Measurements from ENCODE around the gene SLX1A.
"Not testable (repeated sequence)": the region's sequence is repeated elsewhere in the genome, so short reads cannot be mapped to it uniquely, and the experiment has no call there.

The SLX1A gene

DNA sequence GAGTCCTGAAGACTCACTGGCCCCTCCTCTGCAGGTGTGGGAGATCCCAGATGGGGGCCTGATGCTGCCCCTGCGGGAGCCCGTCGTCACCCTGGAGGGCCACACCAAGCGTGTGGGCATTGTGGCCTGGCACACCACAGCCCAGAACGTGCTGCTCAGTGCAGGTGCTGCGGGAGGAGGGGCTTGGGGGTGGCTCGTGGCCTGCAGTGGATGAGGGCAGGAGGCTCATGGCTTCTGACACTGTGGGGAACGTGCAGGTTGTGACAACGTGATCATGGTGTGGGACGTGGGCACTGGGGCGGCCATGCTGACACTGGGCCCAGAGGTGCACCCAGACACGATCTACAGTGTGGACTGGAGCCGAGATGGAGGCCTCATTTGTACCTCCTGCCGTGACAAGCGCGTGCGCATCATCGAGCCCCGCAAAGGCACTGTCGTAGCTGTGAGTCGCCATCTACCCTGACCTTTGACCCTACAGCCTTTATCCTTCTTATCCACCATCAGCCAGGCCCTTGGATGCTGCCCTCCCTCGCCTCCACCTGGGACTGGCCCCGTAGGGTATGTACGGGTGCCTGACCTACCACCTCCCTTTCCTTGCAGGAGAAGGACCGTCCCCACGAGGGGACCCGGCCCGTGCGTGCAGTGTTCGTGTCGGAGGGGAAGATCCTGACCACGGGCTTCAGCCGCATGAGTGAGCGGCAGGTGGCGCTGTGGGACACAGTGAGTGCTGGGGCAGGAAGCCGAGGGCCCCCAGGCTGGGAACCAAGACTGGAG, 6.7 kb upstream of the SLX1A start:
- H3K4me3 ChIP-seq (ENCODE audit: low read depth, low read length) = no peak overlapping the region
- H3K27me3 ChIP-seq (ENCODE audit: control insufficient read depth, insufficient read depth, low read length) = no peaks in the 10 kb centered on the region
- no peak overlapping the region for H3K4me2 ChIP-seq (ENCODE audit: low read length)
- peaks cover 5% of the 10 kb centered on the region for H3K4me1 ChIP-seq
- TF ChIP-seq, protein P1, sequence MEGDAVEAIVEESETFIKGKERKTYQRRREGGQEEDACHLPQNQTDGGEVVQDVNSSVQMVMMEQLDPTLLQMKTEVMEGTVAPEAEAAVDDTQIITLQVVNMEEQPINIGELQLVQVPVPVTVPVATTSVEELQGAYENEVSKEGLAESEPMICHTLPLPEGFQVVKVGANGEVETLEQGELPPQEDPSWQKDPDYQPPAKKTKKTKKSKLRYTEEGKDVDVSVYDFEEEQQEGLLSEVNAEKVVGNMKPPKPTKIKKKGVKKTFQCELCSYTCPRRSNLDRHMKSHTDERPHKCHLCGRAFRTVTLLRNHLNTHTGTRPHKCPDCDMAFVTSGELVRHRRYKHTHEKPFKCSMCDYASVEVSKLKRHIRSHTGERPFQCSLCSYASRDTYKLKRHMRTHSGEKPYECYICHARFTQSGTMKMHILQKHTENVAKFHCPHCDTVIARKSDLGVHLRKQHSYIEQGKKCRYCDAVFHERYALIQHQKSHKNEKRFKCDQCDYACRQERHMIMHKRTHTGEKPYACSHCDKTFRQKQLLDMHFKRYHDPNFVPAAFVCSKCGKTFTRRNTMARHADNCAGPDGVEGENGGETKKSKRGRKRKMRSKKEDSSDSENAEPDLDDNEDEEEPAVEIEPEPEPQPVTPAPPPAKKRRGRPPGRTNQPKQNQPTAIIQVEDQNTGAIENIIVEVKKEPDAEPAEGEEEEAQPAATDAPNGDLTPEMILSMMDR (IDR thresholded peaks at IDR 0.05) = peak; percentile 55
- no peak overlapping the region for H2AFZ ChIP-seq
- no peaks in the 10 kb centered on the region for H3K36me3 ChIP-seq (ENCODE audit: control insufficient read depth, insufficient read depth, low read length)
- H3K79me2 ChIP-seq = peaks cover 9% of the 10 kb centered on the region
- no peak overlapping the region for H3K27ac ChIP-seq
- H3K9me3 ChIP-seq (ENCODE audit: control insufficient read depth, low read length) = no peaks in the 10 kb centered on the region
- H3K9ac ChIP-seq = no peak overlapping the region

DNA sequence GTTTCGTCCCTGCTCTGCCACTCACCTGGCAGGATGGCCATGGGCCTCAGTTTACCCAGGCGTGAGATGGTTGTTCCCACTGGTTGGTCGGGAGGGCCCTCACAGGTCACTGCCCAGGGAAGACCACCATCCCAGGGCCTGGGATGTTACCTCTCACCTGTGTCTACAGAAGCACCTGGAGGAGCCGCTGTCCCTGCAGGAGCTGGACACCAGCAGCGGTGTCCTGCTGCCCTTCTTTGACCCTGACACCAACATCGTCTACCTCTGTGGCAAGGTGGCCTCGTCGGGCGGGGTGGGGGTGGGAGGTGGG, 6.2 kb upstream of the SLX1A start:
- Histone ChIP-seq H3K27ac (no peak overlapping the region), H3K9ac (no peak overlapping the region), H3K79me2 (peaks cover 9% of the 10 kb centered on the region), H3K36me3 (ENCODE audit: control insufficient read depth, insufficient read depth, low read length) (no peaks in the 10 kb centered on the region), H3K9me3 (ENCODE audit: control insufficient read depth, low read length) (no peaks in the 10 kb centered on the region), H3K4me1 (peaks cover 5% of the 10 kb centered on the region), H2AFZ (no peak overlapping the region), H3K27me3 (ENCODE audit: control insufficient read depth, insufficient read depth, low read length) (no peaks in the 10 kb centered on the region), H3K4me2 (ENCODE audit: low read length) (no peak overlapping the region), H3K4me3 (ENCODE audit: low read depth, low read length) (no peak overlapping the region)
- TF ChIP-seq, protein P1 (IDR thresholded peaks at IDR 0.05) = no peak

DNA sequence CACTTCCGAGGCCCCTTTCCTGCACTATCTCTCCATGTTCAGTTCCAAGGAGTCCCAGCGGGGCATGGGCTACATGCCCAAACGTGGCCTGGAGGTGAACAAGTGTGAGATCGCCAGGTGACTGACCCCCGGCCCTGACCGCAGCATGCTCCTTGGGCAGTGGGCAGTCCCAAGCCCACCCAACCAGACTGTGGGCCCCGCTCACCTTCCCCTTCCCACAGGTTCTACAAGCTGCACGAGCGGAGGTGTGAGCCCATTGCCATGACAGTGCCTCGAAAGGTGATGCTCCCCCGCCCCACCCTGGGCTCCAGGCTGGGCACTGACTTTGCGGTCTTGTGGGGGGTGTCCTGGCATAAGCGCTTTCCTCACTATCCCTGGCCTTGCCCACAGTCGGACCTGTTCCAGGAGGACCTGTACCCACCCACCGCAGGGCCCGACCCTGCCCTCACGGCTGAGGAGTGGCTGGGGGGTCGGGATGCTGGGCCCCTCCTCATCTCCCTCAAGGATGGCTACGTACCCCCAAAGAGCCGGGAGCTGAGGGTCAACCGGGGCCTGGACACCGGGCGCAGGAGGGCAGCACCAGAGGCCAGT, 5.6 kb upstream of the SLX1A start:
- TF ChIP-seq, protein P1 (IDR thresholded peaks at IDR 0.05) = no peak
- Histone ChIP-seq H3K9me3 (ENCODE audit: control insufficient read depth, low read length) (no peaks in the 10 kb centered on the region), H3K4me3 (ENCODE audit: low read depth, low read length) (no peak overlapping the region), H3K79me2 (peaks cover 9% of the 10 kb centered on the region), H3K4me1 (peaks cover 2% of the 10 kb centered on the region), H3K27me3 (ENCODE audit: control insufficient read depth, insufficient read depth, low read length) (no peaks in the 10 kb centered on the region), H3K4me2 (ENCODE audit: low read length) (no peak overlapping the region), H3K9ac (no peak overlapping the region), H3K27ac (no peak overlapping the region), H3K36me3 (ENCODE audit: control insufficient read depth, insufficient read depth, low read length) (no peaks in the 10 kb centered on the region), H2AFZ (no peak overlapping the region)

DNA sequence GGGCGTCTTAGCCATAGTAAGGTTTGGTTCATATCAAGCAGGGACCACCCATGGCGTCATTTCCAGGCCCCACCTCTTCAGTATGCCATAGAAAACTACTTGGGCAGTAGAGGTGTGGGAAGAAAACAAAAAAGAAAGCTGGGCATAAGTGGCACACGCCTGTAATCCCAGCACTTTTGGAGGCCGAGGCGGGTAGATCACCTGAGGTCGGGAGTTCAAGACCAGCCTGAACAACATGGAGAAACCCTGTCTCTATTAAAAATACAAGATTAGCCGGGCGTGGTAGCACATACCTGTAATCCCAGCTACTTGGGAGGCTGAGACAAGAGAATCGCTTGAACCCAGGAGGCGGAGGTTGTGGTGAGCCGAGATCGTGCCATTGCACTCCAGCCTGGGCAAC, 2.5 kb upstream of the SLX1A start:
- not testable (repeated sequence) for H3K4me1 ChIP-seq

DNA sequence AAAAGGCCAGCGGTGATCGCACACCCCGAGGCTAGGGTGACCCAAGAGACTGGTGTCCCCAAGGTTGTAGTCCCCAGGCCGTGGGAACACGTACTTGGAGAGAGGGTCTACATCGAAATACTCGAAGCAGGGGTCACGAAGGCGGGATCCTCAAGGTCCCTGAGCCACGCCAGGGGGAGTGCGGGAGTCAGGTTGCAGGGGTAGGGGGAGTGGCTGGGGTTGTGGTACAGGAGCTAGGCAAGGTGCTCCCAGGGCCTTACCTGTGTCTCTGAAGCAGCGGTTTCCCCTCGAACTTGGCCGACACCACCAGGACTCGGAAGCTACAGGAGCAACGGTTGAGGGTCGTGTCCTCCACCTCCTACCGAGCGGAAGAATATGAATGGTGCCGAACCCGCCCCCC, 577 bp upstream of the SLX1A start:
- not testable (repeated sequence) for H3K4me1 ChIP-seq; H3K4me3 ChIP-seq (ENCODE audit: low read depth, low read length); H3K9ac ChIP-seq; H3K27ac ChIP-seq; H3K79me2 ChIP-seq; H2AFZ ChIP-seq; H3K36me3 ChIP-seq (ENCODE audit: control insufficient read depth, insufficient read depth, low read length); H3K27me3 ChIP-seq (ENCODE audit: control insufficient read depth, insufficient read depth, low read length); H3K9me3 ChIP-seq (ENCODE audit: control insufficient read depth, low read length); H3K4me2 ChIP-seq (ENCODE audit: low read length)

More for the DNA sequence above, 2.5 kb upstream of the SLX1A start:
- H3K79me2 ChIP-seq; H2AFZ ChIP-seq; H3K9ac ChIP-seq; H3K27ac ChIP-seq; H3K4me2 ChIP-seq (ENCODE audit: low read length); H3K36me3 ChIP-seq (ENCODE audit: control insufficient read depth, insufficient read depth, low read length); H3K9me3 ChIP-seq (ENCODE audit: control insufficient read depth, low read length); H3K4me3 ChIP-seq (ENCODE audit: low read depth, low read length); H3K27me3 ChIP-seq (ENCODE audit: control insufficient read depth, insufficient read depth, low read length): not testable (repeated sequence)

DNA sequence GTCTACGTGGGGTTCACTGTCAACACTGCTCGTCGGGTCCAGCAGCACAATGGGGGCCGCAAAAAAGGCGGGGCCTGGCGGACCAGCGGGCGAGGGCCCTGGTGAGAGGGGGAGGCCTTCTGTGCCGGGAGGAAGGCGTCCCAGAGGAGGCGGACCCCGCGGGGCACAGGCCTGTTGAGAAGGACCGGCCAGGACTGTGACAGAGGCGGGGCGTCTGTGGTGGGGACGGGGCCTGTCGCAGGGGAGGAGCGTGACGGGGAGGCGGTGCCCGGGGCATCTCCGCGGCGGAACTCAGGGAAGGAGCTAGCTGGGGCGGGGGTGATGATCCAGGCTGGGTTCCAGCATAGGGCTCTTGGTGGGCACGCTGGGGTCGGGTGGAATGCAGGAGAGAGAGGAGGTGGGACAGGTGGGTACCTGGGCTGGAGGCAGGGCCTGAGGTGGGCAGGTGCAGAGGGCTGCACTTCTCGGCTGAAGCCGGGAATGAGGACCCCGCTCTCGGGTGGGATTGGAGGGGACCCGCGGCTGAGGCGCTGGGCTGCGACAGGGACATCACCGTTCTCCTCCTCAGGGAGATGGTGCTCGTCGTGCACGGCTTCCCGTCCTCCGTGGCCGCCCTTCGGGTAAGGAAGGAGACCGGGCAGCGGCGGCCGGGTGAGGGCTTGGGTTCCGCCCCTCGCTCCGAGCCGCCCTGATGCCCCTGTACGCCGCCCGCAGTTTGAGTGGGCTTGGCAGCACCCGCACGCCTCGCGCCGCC, 674 bp downstream of the SLX1A start:
- H3K79me2 ChIP-seq; H2AFZ ChIP-seq; H3K27ac ChIP-seq; H3K27me3 ChIP-seq (ENCODE audit: control insufficient read depth, insufficient read depth, low read length); H3K9me3 ChIP-seq (ENCODE audit: control insufficient read depth, low read length); H3K4me2 ChIP-seq (ENCODE audit: low read length); H3K4me1 ChIP-seq; H3K9ac ChIP-seq; H3K4me3 ChIP-seq (ENCODE audit: low read depth, low read length); H3K36me3 ChIP-seq (ENCODE audit: control insufficient read depth, insufficient read depth, low read length): not testable (repeated sequence)

DNA sequence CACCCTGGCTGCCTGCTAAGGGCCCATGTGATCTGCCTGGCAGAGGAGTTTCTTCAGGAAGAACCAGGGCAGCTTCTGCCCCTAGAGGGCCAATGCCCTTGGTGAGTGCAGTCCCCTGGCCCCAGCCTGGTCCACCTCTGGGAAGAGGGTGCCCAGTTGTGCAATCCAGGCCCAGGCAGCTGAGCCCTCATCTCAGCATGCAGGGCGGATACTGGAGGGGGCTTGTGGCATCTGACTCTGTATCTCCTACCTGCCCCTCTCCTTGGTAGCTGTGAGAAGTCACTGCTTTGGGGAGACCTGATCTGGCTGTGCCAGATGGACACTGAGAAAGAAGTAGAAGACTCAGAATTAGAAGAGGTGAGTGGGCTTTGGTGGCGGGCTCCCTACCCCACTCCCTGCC, 3.3 kb downstream of the SLX1A start:
- not testable (repeated sequence) for H3K9ac ChIP-seq; H3K27ac ChIP-seq; H3K9me3 ChIP-seq (ENCODE audit: control insufficient read depth, low read length); H3K4me1 ChIP-seq; H3K79me2 ChIP-seq; H3K4me3 ChIP-seq (ENCODE audit: low read depth, low read length); H3K4me2 ChIP-seq (ENCODE audit: low read length); H3K36me3 ChIP-seq (ENCODE audit: control insufficient read depth, insufficient read depth, low read length); H2AFZ ChIP-seq; H3K27me3 ChIP-seq (ENCODE audit: control insufficient read depth, insufficient read depth, low read length)

DNA sequence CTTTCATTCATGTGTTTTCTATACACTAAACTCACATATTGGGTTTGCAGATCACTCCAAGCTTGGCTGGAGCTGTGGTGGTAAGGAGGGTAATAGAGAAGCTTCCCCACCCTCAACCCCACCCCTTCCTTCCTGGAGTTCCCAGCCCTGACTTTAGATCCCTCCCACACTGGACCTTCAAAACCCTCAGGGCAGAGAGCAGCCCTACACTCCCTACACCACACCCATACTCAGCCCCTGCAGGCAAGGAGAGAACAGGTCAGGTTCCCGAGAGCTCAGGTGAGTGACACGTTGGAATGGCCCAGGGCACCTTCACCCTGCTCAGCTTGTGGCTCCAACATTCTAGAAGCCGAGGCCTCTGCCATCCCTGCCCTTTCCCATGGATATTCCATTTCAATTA, 5.4 kb downstream of the SLX1A start, which contains the start of gene SULT1A3:
Gene SULT1A3 (plus strand): TSS at position 207 of the 400 bp plus-strand sequence. CDS start 1,474 bp downstream, outside the sequence.
- H3K4me1 ChIP-seq; H3K4me2 ChIP-seq (ENCODE audit: low read length); H3K27me3 ChIP-seq (ENCODE audit: control insufficient read depth, insufficient read depth, low read length); H2AFZ ChIP-seq; H3K9me3 ChIP-seq (ENCODE audit: control insufficient read depth, low read length); H3K27ac ChIP-seq; H3K36me3 ChIP-seq (ENCODE audit: control insufficient read depth, insufficient read depth, low read length); H3K9ac ChIP-seq; H3K4me3 ChIP-seq (ENCODE audit: low read depth, low read length); H3K79me2 ChIP-seq: not testable (repeated sequence)

Measured in parathyroid adenoma (tissue), 2 donors.